Activated CD4-positive, alpha-beta T cell treated with anti-CD3 and anti-CD28 coated beads, Interleukin-2, Interleukin-6, amounts not matched to agents 100 ng/mL and 50 ng/mL, durations not matched to agents 16 hours and 8 hours (primary cell): ENCODE data around the gene HEXIM2.

Experiments
- DNase-seq: peaks from one replicate; pipeline ENCODE4 v3.0.0-alpha.2; 2020

HEXIM2 gene

GRCh38 chr17:45128331-45128730 is 33.3 kb upstream of the HEXIM2 start:
- DNase-seq: no peak

- DNase-seq: no peak
These were observed 32.7 kb upstream of the HEXIM2 start for GRCh38 chr17:45128989-45129388.

GRCh38 chr17:45129426-45129939 is 32.2 kb upstream of the HEXIM2 start:
- DNase-seq: no peak

- no peak for DNase-seq
These were observed 31.6 kb upstream of the HEXIM2 start for GRCh38 chr17:45129940-45130680.

GRCh38 chr17:45130681-45131615 is 30.7 kb upstream of the HEXIM2 start:
- no peak for DNase-seq

GRCh38 chr17:45131616-45132319 is 29.9 kb upstream of the HEXIM2 start:
- peak; percentile 48 for DNase-seq

GRCh38 chr17:45132320-45132571 is 29.4 kb upstream of the HEXIM2 start, which contains the start of gene PLCD3:
Gene PLCD3, minus strand, starts transcription at chr17:45132515. Its CDS starts 105 bp downstream, at chr17:45132410.
- DNase-seq: no peak

GRCh38 chr17:45132572-45133463 is 28.9 kb upstream of the HEXIM2 start:
- DNase-seq: peak; percentile 80

- DNase-seq: peak; percentile 98
These were observed 26.3 kb upstream of the HEXIM2 start, which contains the start of gene ACBD4 for GRCh38 chr17:45135192-45135977. Gene ACBD4, plus strand, starts transcription at chr17:45135687. Its CDS starts 458 bp downstream, at chr17:45136145.

- DNase-seq: no peak
These were observed 25.5 kb upstream of the HEXIM2 start for GRCh38 chr17:45135978-45136791.

GRCh38 chr17:45136846-45137560 is 24.7 kb upstream of the HEXIM2 start:
- DNase-seq: no peak

- DNase-seq: no peak
These were observed 23.9 kb upstream of the HEXIM2 start for GRCh38 chr17:45137561-45138305.

GRCh38 chr17:45138911-45139532 is 22.7 kb upstream of the HEXIM2 start:
- DNase-seq: no peak

- no peak for DNase-seq
These were observed 22.1 kb upstream of the HEXIM2 start for GRCh38 chr17:45139533-45139920.

- DNase-seq: no peak
These were observed 18.5 kb upstream of the HEXIM2 start for GRCh38 chr17:45143094-45143670.

- DNase-seq: peak; percentile 21
These were observed 17.9 kb upstream of the HEXIM2 start for GRCh38 chr17:45143767-45144198.

- peak; percentile 18 for DNase-seq
These were observed 17.3 kb upstream of the HEXIM2 start for GRCh38 chr17:45144199-45145034.
